ENCODE data around the gene IGFL1.
A peak's percentile ranks its signal among the peaks of the same experiment; 100 is the strongest.

- TF ChIP-seq CTCF (IDR thresholded peaks at IDR 0.05; ENCODE audit: low read length): peak; percentile 74
- no peak for TF ChIP-seq EZH2 (IDR thresholded peaks at IDR 0.05; ENCODE audit: borderline replicate concordance, low read length)
Observed at GRCh38 chr19:46265217-46265828, 35.8 kb downstream of the IGFL1 start.

Measured in OCI-LY1 (cell line).